Measurements from ENCODE around the gene CDK19.
A peak's percentile ranks its signal among the peaks of the same experiment; 100 is the strongest.

Gene CDK19

GRCh38 chr6:110703906-110704594 is 111.2 kb downstream of the CDK19 start:
- peaks cover 10% of the 10 kb centered on the region for H3K79me1 ChIP-seq (replicated peaks; ENCODE audit: low read length, poor library complexity, severe bottlenecking)
- H3K9ac ChIP-seq (ENCODE audit: low read length): no peak overlapping the region
- H3K4me1 ChIP-seq (ENCODE audit: control insufficient read depth, insufficient read depth, low read depth, low read length): no peaks in the 10 kb centered on the region
- no peak overlapping the region for H3K4me2 ChIP-seq (ENCODE audit: low read length, poor library complexity, severe bottlenecking)
- H3K4ac ChIP-seq (ENCODE audit: low read depth in 1 of 2, low read length in 2 of 2): no peak overlapping the region
- H3K27me3 ChIP-seq (ENCODE audit: control insufficient read depth in 1 of 2, insufficient read depth in 1 of 2, low read length in 2 of 2): no peaks in the 10 kb centered on the region
- H2BK120ac ChIP-seq (ENCODE audit: low read depth, low read length): no peak overlapping the region
- no peak overlapping the region for H2AK5ac ChIP-seq (ENCODE audit: low read length, severe bottlenecking)
- H2BK15ac ChIP-seq (ENCODE audit: low read depth, poor library complexity, severe bottlenecking): no peak overlapping the region
- H3K23ac ChIP-seq (ENCODE audit: low read length in 2 of 2): no peak overlapping the region
- H3K9me3 ChIP-seq (ENCODE audit: control insufficient read depth, low read length): no peaks in the 10 kb centered on the region
- H3K4me3 ChIP-seq (ENCODE audit: insufficient read depth in 1 of 2, low read depth in 1 of 2, low read length in 2 of 2): no peak overlapping the region
- no peak overlapping the region for H3K14ac ChIP-seq (ENCODE audit: low read length in 2 of 2)
- peak; percentile 43 for DNase-seq
- no peak overlapping the region for H4K91ac ChIP-seq (ENCODE audit: low read length)
- no peak overlapping the region for H2BK12ac ChIP-seq (ENCODE audit: low read length in 2 of 2)
- H2AFZ ChIP-seq (ENCODE audit: low read depth, low read length): no peak overlapping the region
- no peak overlapping the region for H3K27ac ChIP-seq (ENCODE audit: low read length, poor library complexity, severe bottlenecking)
- no peaks in the 10 kb centered on the region for H3K36me3 ChIP-seq (ENCODE audit: control insufficient read depth in 1 of 2, insufficient read depth in 2 of 2, low read depth in 1 of 2, low read length in 2 of 2)
- no peak overlapping the region for H4K8ac ChIP-seq (ENCODE audit: low read length)
- no peak overlapping the region for H2BK5ac ChIP-seq (ENCODE audit: low read depth, low read length, poor library complexity, severe bottlenecking)
- H3K18ac ChIP-seq (ENCODE audit: low read depth in 1 of 2, low read length in 2 of 2): no peak overlapping the region

DNA sequence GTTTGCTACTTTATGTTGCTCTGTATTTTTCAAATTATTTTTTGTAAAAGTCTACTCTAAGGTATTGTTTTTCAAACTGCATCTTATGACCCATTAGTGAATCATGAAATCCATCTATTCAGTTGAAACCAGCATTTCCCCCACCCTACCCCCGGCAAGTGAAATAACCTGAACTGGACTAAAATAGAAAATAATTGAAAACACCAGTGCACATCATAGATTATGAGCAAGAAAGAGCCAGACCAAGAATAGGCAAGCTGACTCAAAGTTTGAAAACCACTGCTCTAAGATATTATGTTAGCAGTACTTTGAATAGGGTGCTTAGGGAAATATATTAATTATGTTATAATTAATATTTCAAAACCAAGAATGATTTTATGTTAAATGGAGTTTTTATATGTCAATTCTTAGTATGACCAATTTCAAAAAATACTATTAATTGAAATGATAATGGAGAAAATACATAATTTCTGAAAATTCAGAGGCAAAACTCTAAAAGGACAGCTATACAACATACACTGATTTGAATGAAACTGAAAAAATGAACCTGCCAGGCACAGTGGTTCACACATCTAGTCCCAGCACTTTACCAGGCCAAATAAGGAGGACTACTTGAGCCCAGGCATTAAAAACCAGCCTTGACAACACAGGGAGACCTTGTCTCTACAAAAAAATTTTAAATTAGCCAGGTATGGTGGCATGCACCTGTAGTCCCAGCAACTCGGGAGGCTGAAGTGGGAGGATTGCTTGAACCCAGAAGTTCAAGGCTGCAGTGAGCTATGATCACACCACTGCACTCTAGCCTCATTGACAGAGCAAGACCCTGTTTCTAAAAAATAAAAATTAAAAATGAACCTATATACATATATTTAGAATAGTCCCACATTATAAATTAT is 112.0 kb downstream of the CDK19 start:
- Histone ChIP-seq H2BK120ac (ENCODE audit: low read depth, low read length) (no peak overlapping the region), H3K14ac (ENCODE audit: low read length in 2 of 2) (no peak overlapping the region), H2BK5ac (ENCODE audit: low read depth, low read length, poor library complexity, severe bottlenecking) (no peak overlapping the region), H3K9ac (ENCODE audit: low read length) (peak overlapping the region; percentile 21), H3K79me1 (replicated peaks; ENCODE audit: low read length, poor library complexity, severe bottlenecking) (peaks cover 13% of the 10 kb centered on the region), H3K4me3 (ENCODE audit: insufficient read depth in 1 of 2, low read depth in 1 of 2, low read length in 2 of 2) (no peak overlapping the region), H2BK12ac (ENCODE audit: low read length in 2 of 2) (no peak overlapping the region), H4K91ac (ENCODE audit: low read length) (no peak overlapping the region), H3K36me3 (ENCODE audit: control insufficient read depth in 1 of 2, insufficient read depth in 2 of 2, low read depth in 1 of 2, low read length in 2 of 2) (no peaks in the 10 kb centered on the region), H2AK5ac (ENCODE audit: low read length, severe bottlenecking) (no peak overlapping the region), H3K4me2 (ENCODE audit: low read length, poor library complexity, severe bottlenecking) (no peak overlapping the region), H4K8ac (ENCODE audit: low read length) (no peak overlapping the region), H3K27me3 (ENCODE audit: control insufficient read depth in 1 of 2, insufficient read depth in 1 of 2, low read length in 2 of 2) (no peaks in the 10 kb centered on the region), H2BK15ac (ENCODE audit: low read depth, poor library complexity, severe bottlenecking) (no peak overlapping the region), H3K9me3 (ENCODE audit: control insufficient read depth, low read length) (no peaks in the 10 kb centered on the region), H3K27ac (ENCODE audit: low read length, poor library complexity, severe bottlenecking) (no peak overlapping the region), H3K18ac (ENCODE audit: low read depth in 1 of 2, low read length in 2 of 2) (no peak overlapping the region), H3K4me1 (ENCODE audit: control insufficient read depth, insufficient read depth, low read depth, low read length) (no peaks in the 10 kb centered on the region), H3K23ac (ENCODE audit: low read length in 2 of 2) (no peak overlapping the region), H2AFZ (ENCODE audit: low read depth, low read length) (no peak overlapping the region), H3K4ac (ENCODE audit: low read depth in 1 of 2, low read length in 2 of 2) (no peak overlapping the region)
- 100% methylated on average over 1 of the region's 2 CpGs for WGBS
- DNase-seq: no peak

DNA sequence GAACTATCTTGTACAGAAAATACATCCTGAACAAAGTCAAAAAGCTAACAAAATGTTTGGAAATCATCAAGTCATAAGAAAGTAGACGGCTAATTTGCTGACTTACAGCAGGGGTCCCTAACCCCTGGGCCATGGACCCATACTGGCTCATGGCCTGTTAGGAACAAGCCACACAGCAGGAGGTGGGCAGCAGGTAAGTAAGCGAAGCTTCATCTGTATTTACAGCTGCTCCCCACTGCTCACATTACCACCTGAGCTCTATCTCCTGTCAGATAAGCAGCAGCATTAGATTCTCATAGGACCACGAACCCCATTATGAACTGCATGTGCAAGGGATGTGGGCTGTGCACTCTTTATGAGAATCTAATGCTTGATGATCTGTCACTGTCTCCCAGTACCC is 115.5 kb downstream of the CDK19 start:
- no peak for DNase-seq
- Histone ChIP-seq H2AK5ac (ENCODE audit: low read length, severe bottlenecking) (no peak overlapping the region), H3K4me2 (ENCODE audit: low read length, poor library complexity, severe bottlenecking) (no peak overlapping the region), H4K91ac (ENCODE audit: low read length) (no peak overlapping the region), H2AFZ (ENCODE audit: low read depth, low read length) (no peak overlapping the region), H3K79me1 (replicated peaks; ENCODE audit: low read length, poor library complexity, severe bottlenecking) (peaks cover 7% of the 10 kb centered on the region), H3K9me3 (ENCODE audit: control insufficient read depth, low read length) (no peaks in the 10 kb centered on the region), H3K14ac (ENCODE audit: low read length in 2 of 2) (no peak overlapping the region), H2BK120ac (ENCODE audit: low read depth, low read length) (no peak overlapping the region), H3K9ac (ENCODE audit: low read length) (peak overlapping the region; percentile 7), H2BK12ac (ENCODE audit: low read length in 2 of 2) (no peak overlapping the region), H3K27ac (ENCODE audit: low read length, poor library complexity, severe bottlenecking) (no peak overlapping the region), H3K23ac (ENCODE audit: low read length in 2 of 2) (no peak overlapping the region), H2BK5ac (ENCODE audit: low read depth, low read length, poor library complexity, severe bottlenecking) (no peak overlapping the region), H3K4ac (ENCODE audit: low read depth in 1 of 2, low read length in 2 of 2) (no peak overlapping the region), H4K8ac (ENCODE audit: low read length) (no peak overlapping the region), H3K36me3 (ENCODE audit: control insufficient read depth in 1 of 2, insufficient read depth in 2 of 2, low read depth in 1 of 2, low read length in 2 of 2) (no peaks in the 10 kb centered on the region), H3K27me3 (ENCODE audit: control insufficient read depth in 1 of 2, insufficient read depth in 1 of 2, low read length in 2 of 2) (no peaks in the 10 kb centered on the region), H3K4me1 (ENCODE audit: control insufficient read depth, insufficient read depth, low read depth, low read length) (no peaks in the 10 kb centered on the region), H3K4me3 (ENCODE audit: insufficient read depth in 1 of 2, low read depth in 1 of 2, low read length in 2 of 2) (no peak overlapping the region), H2BK15ac (ENCODE audit: low read depth, poor library complexity, severe bottlenecking) (no peak overlapping the region), H3K18ac (ENCODE audit: low read depth in 1 of 2, low read length in 2 of 2) (no peak overlapping the region)
- WGBS: 84% methylated on average over 3 of the region's 3 CpGs

DNA sequence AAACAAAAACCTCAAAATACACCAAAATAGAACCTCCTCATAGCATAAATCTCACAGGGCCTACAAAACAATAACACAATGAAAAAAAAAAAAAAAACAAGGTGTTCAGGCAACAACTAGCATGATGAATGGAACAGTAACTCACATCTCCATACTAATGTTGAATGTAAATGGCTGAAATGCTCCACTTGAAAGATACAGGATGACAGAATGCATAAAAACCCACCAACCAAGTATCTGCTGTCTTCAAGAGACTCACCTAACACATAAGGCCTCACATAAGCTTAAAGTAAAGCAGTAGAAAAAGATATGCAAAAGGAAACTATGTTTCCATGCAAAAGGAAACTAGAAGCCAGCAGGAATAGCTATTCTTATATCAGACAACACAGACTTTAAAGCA is 121.3 kb downstream of the CDK19 start:
- no peak overlapping the region for H3K27ac ChIP-seq (ENCODE audit: low read length, poor library complexity, severe bottlenecking)
- H2AFZ ChIP-seq (ENCODE audit: low read depth, low read length): no peak overlapping the region
- H3K27me3 ChIP-seq (ENCODE audit: control insufficient read depth in 1 of 2, insufficient read depth in 1 of 2, low read length in 2 of 2): no peaks in the 10 kb centered on the region
- no peak overlapping the region for H3K23ac ChIP-seq (ENCODE audit: low read length in 2 of 2)
- H3K4me1 ChIP-seq (ENCODE audit: control insufficient read depth, insufficient read depth, low read depth, low read length): peaks cover 12% of the 10 kb centered on the region
- no peaks in the 10 kb centered on the region for H3K9me3 ChIP-seq (ENCODE audit: control insufficient read depth, low read length)
- no peak for DNase-seq
- no peak overlapping the region for H2BK15ac ChIP-seq (ENCODE audit: low read depth, poor library complexity, severe bottlenecking)
- H4K91ac ChIP-seq (ENCODE audit: low read length): no peak overlapping the region
- no peak overlapping the region for H3K4me2 ChIP-seq (ENCODE audit: low read length, poor library complexity, severe bottlenecking)
- peaks cover 25% of the 10 kb centered on the region for H3K79me1 ChIP-seq (replicated peaks; ENCODE audit: low read length, poor library complexity, severe bottlenecking)
- H2BK12ac ChIP-seq (ENCODE audit: low read length in 2 of 2): no peak overlapping the region
- no peak overlapping the region for H4K8ac ChIP-seq (ENCODE audit: low read length)
- no peak overlapping the region for H3K9ac ChIP-seq (ENCODE audit: low read length)
- H2BK120ac ChIP-seq (ENCODE audit: low read depth, low read length): no peak overlapping the region
- no peak overlapping the region for H3K18ac ChIP-seq (ENCODE audit: low read depth in 1 of 2, low read length in 2 of 2)
- H3K36me3 ChIP-seq (ENCODE audit: control insufficient read depth in 1 of 2, insufficient read depth in 2 of 2, low read depth in 1 of 2, low read length in 2 of 2): no peaks in the 10 kb centered on the region
- no peak overlapping the region for H2BK5ac ChIP-seq (ENCODE audit: low read depth, low read length, poor library complexity, severe bottlenecking)
- no peak overlapping the region for H3K4me3 ChIP-seq (ENCODE audit: insufficient read depth in 1 of 2, low read depth in 1 of 2, low read length in 2 of 2)
- H3K4ac ChIP-seq (ENCODE audit: low read depth in 1 of 2, low read length in 2 of 2): no peak overlapping the region
- H3K14ac ChIP-seq (ENCODE audit: low read length in 2 of 2): no peak overlapping the region
- H2AK5ac ChIP-seq (ENCODE audit: low read length, severe bottlenecking): no peak overlapping the region
